Measurements from ENCODE around the gene UNC13D.

Gene UNC13D

DNA sequence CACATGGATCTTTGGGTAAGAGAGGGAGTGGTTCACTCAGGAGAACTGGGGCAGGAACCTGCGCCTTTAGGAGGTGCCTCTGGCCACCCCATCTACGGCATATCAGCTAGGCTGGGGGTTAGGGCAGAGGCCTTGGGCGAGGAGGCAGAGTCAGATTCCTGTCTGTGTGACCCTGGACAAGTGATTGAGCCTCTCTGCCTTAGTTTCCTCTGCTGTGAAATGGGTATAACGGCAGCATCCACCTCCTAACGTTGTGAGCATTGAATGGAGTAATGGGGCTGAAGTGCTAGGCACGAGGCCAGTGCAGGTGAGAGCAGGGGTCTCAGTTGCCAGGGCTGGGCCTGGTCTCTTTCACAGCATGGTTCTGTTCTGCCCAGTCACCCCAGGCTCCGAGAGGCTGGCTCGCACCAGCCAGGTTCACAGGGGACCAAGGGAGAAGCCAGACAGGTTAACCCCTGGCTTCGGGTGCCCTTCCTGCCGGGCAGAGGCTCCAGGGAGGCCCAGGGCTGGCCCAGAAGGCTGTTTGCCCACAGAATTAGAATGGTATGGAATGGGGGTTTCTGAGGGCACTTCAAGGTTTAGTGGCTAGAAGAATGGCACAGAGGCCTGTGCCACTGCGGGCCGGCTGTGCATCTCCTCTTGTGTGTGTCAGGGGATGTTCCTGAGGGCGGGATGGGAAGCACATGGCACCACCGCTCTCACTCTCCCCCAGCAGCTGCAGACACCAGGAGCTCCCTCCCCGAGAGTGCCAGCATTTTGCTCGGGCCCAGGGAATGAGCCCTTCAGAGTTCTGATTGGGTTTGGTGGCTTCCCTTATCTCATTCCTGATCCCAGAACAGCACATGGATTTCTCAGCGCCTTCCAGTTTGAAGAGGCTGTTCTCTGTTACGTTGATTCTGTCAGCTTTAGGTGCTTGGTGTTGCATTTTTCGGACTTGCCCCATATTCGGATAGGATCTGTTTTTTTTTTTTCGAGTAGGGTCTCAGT lies 23.8 kb downstream of the UNC13D start:
- TF ChIP-seq, protein P1, sequence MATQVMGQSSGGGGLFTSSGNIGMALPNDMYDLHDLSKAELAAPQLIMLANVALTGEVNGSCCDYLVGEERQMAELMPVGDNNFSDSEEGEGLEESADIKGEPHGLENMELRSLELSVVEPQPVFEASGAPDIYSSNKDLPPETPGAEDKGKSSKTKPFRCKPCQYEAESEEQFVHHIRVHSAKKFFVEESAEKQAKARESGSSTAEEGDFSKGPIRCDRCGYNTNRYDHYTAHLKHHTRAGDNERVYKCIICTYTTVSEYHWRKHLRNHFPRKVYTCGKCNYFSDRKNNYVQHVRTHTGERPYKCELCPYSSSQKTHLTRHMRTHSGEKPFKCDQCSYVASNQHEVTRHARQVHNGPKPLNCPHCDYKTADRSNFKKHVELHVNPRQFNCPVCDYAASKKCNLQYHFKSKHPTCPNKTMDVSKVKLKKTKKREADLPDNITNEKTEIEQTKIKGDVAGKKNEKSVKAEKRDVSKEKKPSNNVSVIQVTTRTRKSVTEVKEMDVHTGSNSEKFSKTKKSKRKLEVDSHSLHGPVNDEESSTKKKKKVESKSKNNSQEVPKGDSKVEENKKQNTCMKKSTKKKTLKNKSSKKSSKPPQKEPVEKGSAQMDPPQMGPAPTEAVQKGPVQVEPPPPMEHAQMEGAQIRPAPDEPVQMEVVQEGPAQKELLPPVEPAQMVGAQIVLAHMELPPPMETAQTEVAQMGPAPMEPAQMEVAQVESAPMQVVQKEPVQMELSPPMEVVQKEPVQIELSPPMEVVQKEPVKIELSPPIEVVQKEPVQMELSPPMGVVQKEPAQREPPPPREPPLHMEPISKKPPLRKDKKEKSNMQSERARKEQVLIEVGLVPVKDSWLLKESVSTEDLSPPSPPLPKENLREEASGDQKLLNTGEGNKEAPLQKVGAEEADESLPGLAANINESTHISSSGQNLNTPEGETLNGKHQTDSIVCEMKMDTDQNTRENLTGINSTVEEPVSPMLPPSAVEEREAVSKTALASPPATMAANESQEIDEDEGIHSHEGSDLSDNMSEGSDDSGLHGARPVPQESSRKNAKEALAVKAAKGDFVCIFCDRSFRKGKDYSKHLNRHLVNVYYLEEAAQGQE (IDR thresholded peaks at IDR 0.05; ENCODE audit: insufficient read depth in 1 of 2, low read depth in 2 of 2, low read length in 2 of 2) = no peak

DNA sequence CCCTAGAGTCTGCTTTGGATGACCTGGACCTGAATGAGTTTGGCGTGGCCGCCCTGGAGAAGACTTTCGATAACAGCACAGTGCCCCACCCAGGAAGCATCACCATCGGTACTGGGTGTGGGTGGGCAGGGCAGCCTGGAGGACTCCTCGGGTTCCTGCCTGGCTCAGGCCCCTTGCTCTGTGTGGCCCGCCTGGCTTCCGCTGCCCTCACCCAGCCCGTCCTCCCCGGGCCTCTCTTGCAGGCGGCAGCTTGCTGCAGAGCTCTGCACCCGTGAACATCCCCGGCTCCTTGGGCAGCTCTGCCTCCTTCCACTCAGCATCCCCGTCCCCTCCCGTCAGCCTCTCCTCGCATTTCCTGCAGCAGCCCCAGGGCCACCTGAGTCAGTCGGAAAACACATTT lies 24.5 kb downstream of the UNC13D start:
- no peak for TF ChIP-seq POLR2AphosphoS5 (IDR thresholded peaks at IDR 0.05; ENCODE audit: low read depth, low read length)
- TF ChIP-seq TAF1 (IDR thresholded peaks at IDR 0.05; ENCODE audit: borderline replicate concordance, insufficient read depth, low read length) = no peak
- TF ChIP-seq SIN3A (IDR thresholded peaks at IDR 0.05; ENCODE audit: borderline replicate concordance, insufficient read depth, low read length) = no peak
- TF ChIP-seq FOXP2 (optimal IDR thresholded peaks at IDR 0.05; ENCODE audit: borderline replicate concordance, extremely low read depth, extremely low read length, insufficient read depth) = no peak
- TF ChIP-seq, protein P1 (IDR thresholded peaks at IDR 0.05; ENCODE audit: insufficient read depth in 1 of 2, low read depth in 2 of 2, low read length in 2 of 2) = no peak

DNA sequence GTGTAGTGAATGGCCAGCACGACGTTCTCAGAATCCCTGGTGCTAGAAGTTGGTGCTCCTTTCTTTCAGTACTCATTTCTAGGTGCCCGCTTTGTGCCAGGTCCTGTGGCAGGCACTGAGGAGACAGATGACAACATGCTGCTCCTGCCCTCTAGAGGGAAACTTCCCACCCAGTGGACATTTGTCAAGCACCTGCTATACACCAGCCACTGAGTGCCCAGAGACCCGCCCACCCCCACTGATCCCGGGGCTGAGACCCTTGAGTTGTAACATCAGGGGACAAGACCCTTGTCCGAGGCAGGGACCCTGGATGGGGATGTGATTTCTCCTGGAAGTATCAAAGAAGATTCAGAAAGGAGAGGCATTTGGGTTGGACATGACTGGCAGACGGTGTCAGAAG lies 25.1 kb downstream of the UNC13D start:
- TF ChIP-seq FOXP2 (optimal IDR thresholded peaks at IDR 0.05; ENCODE audit: borderline replicate concordance, extremely low read depth, extremely low read length, insufficient read depth) (no peak), SIN3A (IDR thresholded peaks at IDR 0.05; ENCODE audit: borderline replicate concordance, insufficient read depth, low read length) (no peak), POLR2AphosphoS5 (IDR thresholded peaks at IDR 0.05; ENCODE audit: low read depth, low read length) (no peak), TAF1 (IDR thresholded peaks at IDR 0.05; ENCODE audit: borderline replicate concordance, insufficient read depth, low read length) (no peak)
- TF ChIP-seq, protein P1 (IDR thresholded peaks at IDR 0.05; ENCODE audit: insufficient read depth in 1 of 2, low read depth in 2 of 2, low read length in 2 of 2) = no peak

- TF ChIP-seq SIN3A (IDR thresholded peaks at IDR 0.05; ENCODE audit: borderline replicate concordance, insufficient read depth, low read length) (no peak), POLR2AphosphoS5 (IDR thresholded peaks at IDR 0.05; ENCODE audit: low read depth, low read length) (no peak), TAF1 (IDR thresholded peaks at IDR 0.05; ENCODE audit: borderline replicate concordance, insufficient read depth, low read length) (no peak), FOXP2 (optimal IDR thresholded peaks at IDR 0.05; ENCODE audit: borderline replicate concordance, extremely low read depth, extremely low read length, insufficient read depth) (no peak)
- TF ChIP-seq, protein P1 (IDR thresholded peaks at IDR 0.05; ENCODE audit: insufficient read depth in 1 of 2, low read depth in 2 of 2, low read length in 2 of 2) = no peak
These were observed 25.8 kb downstream of the UNC13D start for GRCh38 chr17:75818326-75818885.

Data from PFSK-1 (cell line).